ENCODE results near the gene UBXN1. TPM values are rescaled to one million over a fixed set of nuclear protein-coding genes. Genes with fewer than 3 reads are reported as not detected.

The UBXN1 gene
- total and polyA plus RNA-seq, 10 of the 15 experiments (the other 5 are each of a cell fraction or from before 2014, with no cell fraction given) = 7.0 to 173 (median 106) TPM

DNA sequence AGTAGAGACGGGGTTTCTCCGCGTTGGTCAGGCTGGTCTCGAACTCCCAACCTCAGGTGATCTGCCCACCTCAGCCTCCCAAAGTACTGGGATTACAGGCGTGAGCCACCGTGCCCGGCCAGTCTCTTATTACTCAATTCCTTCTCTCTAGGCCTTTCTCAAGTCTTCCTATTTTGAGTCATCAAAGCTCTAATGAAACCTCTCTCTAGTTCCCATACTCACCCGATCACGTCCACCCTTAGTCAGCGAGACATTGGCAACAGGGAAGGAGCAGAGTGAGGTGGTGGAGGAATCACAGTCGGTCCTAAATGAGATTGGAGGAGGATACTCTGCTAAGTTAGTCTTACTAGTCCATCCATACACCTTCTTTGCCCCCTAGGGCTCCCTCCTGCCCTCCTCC lies 23.4 kb upstream of the UBXN1 start:
- CTCF ChIA-PET = interaction anchor here (0.6 to 1.1 kb wide), 6 partner anchors 14 to 297 kb away, joined by 3 read pairs; partner anchors contain the start of genes STX5 and TUT1
- no peak overlapping the region for H2AFZ ChIP-seq (ENCODE audit: control insufficient read depth, low read depth, low read length)
- SMC1A ChIA-PET (ENCODE audit: uncharacterized antibody, unreplicated experiment) = interaction anchor here (1.6 kb wide), 1 partner anchor 21 kb away, joined by 4 read pairs; no protein-coding TSS in a partner anchor
- no peak overlapping the region for H3K4me3 ChIP-seq
- RAD21 ChIA-PET (ENCODE audit: unreplicated experiment) = no interaction called here
- no peak for FAIRE-seq
- ATAC-seq = no peak
- POLR2A ChIA-PET = interaction anchor here (0.5 to 1.3 kb wide), 4 partner anchors 37 to 167 kb away, joined by 3 to 10 read pairs (median 4); partner anchors contain the start of genes C11orf98 and CSKMT
- no peak overlapping the region for H3K9ac ChIP-seq (ENCODE audit: control insufficient read depth, insufficient read depth, low read length)
- no peaks in the 10 kb centered on the region for H3K79me2 ChIP-seq (ENCODE audit: control insufficient read depth, insufficient read depth, low read length)
- DNase-seq (ENCODE audit: low read depth, low spot score) = no peak
- TF ChIP-seq JUNB (IDR thresholded peaks at IDR 0.05) = peak; percentile 67
- no peak for TF ChIP-seq ASH2L (IDR thresholded peaks at IDR 0.05; ENCODE audit: borderline replicate concordance, low read depth)
- no peak overlapping the region for H3K4me2 ChIP-seq (ENCODE audit: control insufficient read depth, insufficient read depth)
- no peaks in the 10 kb centered on the region for H3K9me3 ChIP-seq (replicated peaks; ENCODE audit: control insufficient read depth, insufficient read depth, low read length)
- 54% methylated on average over 11 of the region's 11 CpGs for WGBS (ENCODE audit: insufficient coverage, insufficient replicate concordance, low lambda C conversion rate, missing lambda C conversion rate)
- H4K20me1 ChIP-seq (ENCODE audit: control insufficient read depth, insufficient read depth) = no peaks in the 10 kb centered on the region
- no peaks in the 10 kb centered on the region for H3K27me3 ChIP-seq (replicated peaks in 1 of 2; ENCODE audit: control insufficient read depth in 2 of 2, insufficient read depth in 2 of 2, low read length in 1 of 2)
- H3K27ac ChIP-seq (ENCODE audit: control insufficient read depth, insufficient read depth) = no peak overlapping the region
- H3K4me1 ChIP-seq (ENCODE audit: control insufficient read depth, insufficient read depth, low read length) = peaks cover 9% of the 10 kb centered on the region
- in situ Hi-C loops (cut with MboI) = no loop called here
- peaks cover 0 to under 1% of the 10 kb centered on the region in 2 experiments; a peak in 2 of 4 replicates for H3K36me3 ChIP-seq (ENCODE audit: control insufficient read depth in 2 of 2, insufficient read depth in 2 of 2, low read length in 1 of 2)
- intact Hi-C loops (cut with micrococcal nuclease; ENCODE audit: unreplicated experiment) = no loop called here
- BruUV-seq (replicated peaks) = TSS peak; percentile 43

DNA sequence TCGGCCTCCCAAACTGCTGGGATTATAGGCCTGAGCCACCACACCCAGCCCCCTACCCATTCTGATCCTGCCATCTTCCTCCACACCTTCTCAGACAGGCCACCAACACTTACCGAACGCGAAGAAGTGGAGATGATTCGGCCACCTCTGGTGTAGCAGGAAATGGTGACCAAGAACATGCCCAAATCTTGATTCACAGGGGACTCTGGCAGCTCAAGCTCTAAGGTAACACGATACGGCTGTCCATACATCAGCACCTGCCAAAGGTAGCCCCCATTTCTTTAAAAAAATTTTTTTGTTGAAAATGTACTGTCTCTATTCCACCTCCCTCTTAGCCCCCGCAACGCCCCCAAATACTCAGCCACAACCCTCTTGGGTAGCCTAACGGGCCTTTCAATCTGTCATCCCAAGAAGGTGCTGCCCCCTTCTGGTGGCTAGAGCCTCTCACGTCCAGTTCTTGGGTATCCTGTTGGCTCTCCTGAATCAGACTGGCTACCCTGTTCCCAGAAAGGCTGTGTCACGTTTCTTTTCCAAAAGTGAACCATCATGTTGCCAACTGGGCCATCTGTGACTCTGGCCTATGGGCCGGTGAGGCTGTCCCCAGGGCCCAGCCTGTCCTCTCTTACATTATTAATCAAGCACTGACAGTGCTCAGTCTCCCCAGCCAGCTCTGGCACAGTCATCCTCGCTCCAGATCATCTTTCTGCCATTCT lies 15.7 kb upstream of the UBXN1 start:
- no peaks in the 10 kb centered on the region for H3K79me2 ChIP-seq (ENCODE audit: control insufficient read depth, insufficient read depth, low read length)
- in situ Hi-C loops (cut with MboI) (loop anchor here (5.0 to 10.0 kb wide), 2 partner anchors 270 to 297 kb away; no protein-coding TSS in a partner anchor), intact Hi-C loops (cut with micrococcal nuclease; ENCODE audit: unreplicated experiment) (loop anchor here (1.0 to 2.0 kb wide), 2 partner anchors 270 to 300 kb away; no protein-coding TSS in a partner anchor)
- H2AFZ ChIP-seq (ENCODE audit: control insufficient read depth, low read depth, low read length) = no peak overlapping the region
- no peaks in the 10 kb centered on the region for H4K20me1 ChIP-seq (ENCODE audit: control insufficient read depth, insufficient read depth)
- BruUV-seq (replicated peaks) = no TSS peak
- no peak overlapping the region for H3K27ac ChIP-seq (ENCODE audit: control insufficient read depth, insufficient read depth)
- ChIA-PET POLR2A (interaction anchor here (0.6 to 1.0 kb wide), 7 partner anchors 15 to 913 kb away, joined by 3 to 7 read pairs (median 3); partner anchors contain the start of genes B3GAT3, HNRNPUL2 and TTC9C), CTCF (interaction anchor here (0.6 to 3.3 kb wide), 39 partner anchors 9 to 326 kb away, joined by 3 to 48 read pairs (median 4); partner anchors contain the start of genes B3GAT3, BSCL2, C11orf98 and CSKMT), RAD21 (ENCODE audit: unreplicated experiment) (interaction anchor here (0.5 to 3.2 kb wide), 13 partner anchors 15 to 300 kb away, joined by 3 to 18 read pairs (median 4); partner anchors contain the start of genes C11orf98, CSKMT, HNRNPUL2 and LBHD1), SMC1A (ENCODE audit: uncharacterized antibody, unreplicated experiment) (interaction anchor here (0.7 to 3.2 kb wide), 15 partner anchors 12 to 299 kb away, joined by 3 to 17 read pairs (median 3); partner anchors contain the start of genes GANAB and MTA2)
- no peak overlapping the region for H3K4me3 ChIP-seq
- no peaks in the 10 kb centered on the region for H3K27me3 ChIP-seq (replicated peaks in 1 of 2; ENCODE audit: control insufficient read depth in 2 of 2, insufficient read depth in 2 of 2, low read length in 1 of 2)
- DNase-seq (ENCODE audit: low read depth, low spot score) (no peak), FAIRE-seq (peak; percentile 88), ATAC-seq (peak; percentile 99)
- H3K9me3 ChIP-seq (replicated peaks; ENCODE audit: control insufficient read depth, insufficient read depth, low read length) = no peaks in the 10 kb centered on the region
- no peaks in the 10 kb centered on the region for H3K4me1 ChIP-seq (ENCODE audit: control insufficient read depth, insufficient read depth, low read length)
- H3K4me2 ChIP-seq (ENCODE audit: control insufficient read depth, insufficient read depth) = no peak overlapping the region
- 15% methylated on average over 14 of the region's 14 CpGs for WGBS (ENCODE audit: insufficient coverage, insufficient replicate concordance, low lambda C conversion rate, missing lambda C conversion rate)
- H3K9ac ChIP-seq (ENCODE audit: control insufficient read depth, insufficient read depth, low read length) = no peak overlapping the region
- peaks cover 9% of the 10 kb centered on the region in 2 experiments; a peak in 3 of 4 replicates for H3K36me3 ChIP-seq (ENCODE audit: control insufficient read depth in 2 of 2, insufficient read depth in 2 of 2, low read length in 1 of 2)
- no peak for TF ChIP-seq PML (IDR thresholded peaks at IDR 0.05; ENCODE audit: low read length)
- peak; percentile 73; the same call in 1 of the 2 replicates for TF ChIP-seq SMC3 (IDR thresholded peaks at IDR 0.05; ENCODE audit: borderline replicate concordance, low read length)
- peak; percentile 83 for TF ChIP-seq RAD21 (IDR thresholded peaks at IDR 0.05; ENCODE audit: insufficient read depth, low read depth, low read length)
- TF ChIP-seq SUPT20H (IDR thresholded peaks at IDR 0.05; ENCODE audit: borderline replicate concordance, control insufficient read depth, low read depth, low read length) = no peak
- TF ChIP-seq BACH1 (IDR thresholded peaks at IDR 0.05; ENCODE audit: borderline replicate concordance) = 0 out of 2 replicates have a peak, but pooled peaks have one; percentile 40
- no peak for TF ChIP-seq MTA2 (IDR thresholded peaks at IDR 0.05; ENCODE audit: low read depth)
- no peak for TF ChIP-seq TAF1 (IDR thresholded peaks at IDR 0.05; ENCODE audit: borderline replicate concordance, low read depth, low read length)
- TF ChIP-seq, protein P1, sequence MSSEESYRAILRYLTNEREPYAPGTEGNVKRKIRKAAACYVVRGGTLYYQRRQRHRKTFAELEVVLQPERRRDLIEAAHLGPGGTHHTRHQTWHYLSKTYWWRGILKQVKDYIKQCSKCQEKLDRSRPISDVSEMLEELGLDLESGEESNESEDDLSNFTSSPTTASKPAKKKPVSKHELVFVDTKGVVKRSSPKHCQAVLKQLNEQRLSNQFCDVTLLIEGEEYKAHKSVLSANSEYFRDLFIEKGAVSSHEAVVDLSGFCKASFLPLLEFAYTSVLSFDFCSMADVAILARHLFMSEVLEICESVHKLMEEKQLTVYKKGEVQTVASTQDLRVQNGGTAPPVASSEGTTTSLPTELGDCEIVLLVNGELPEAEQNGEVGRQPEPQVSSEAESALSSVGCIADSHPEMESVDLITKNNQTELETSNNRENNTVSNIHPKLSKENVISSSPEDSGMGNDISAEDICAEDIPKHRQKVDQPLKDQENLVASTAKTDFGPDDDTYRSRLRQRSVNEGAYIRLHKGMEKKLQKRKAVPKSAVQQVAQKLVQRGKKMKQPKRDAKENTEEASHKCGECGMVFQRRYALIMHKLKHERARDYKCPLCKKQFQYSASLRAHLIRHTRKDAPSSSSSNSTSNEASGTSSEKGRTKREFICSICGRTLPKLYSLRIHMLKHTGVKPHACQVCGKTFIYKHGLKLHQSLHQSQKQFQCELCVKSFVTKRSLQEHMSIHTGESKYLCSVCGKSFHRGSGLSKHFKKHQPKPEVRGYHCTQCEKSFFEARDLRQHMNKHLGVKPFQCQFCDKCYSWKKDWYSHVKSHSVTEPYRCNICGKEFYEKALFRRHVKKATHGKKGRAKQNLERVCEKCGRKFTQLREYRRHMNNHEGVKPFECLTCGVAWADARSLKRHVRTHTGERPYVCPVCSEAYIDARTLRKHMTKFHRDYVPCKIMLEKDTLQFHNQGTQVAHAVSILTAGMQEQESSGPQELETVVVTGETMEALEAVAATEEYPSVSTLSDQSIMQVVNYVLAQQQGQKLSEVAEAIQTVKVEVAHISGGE (CRISPR knock-in tag; IDR thresholded peaks at IDR 0.05) = no peak
- peak; percentile 77 for TF ChIP-seq YY1 (IDR thresholded peaks at IDR 0.05; ENCODE audit: low read depth, low read length)
- peak; percentile 16; the same call in 1 of the 2 replicates for TF ChIP-seq HDGF (IDR thresholded peaks at IDR 0.05)
